Caco-2 (cell line): Measurements from ENCODE around the gene ATP1A2. TPM values are rescaled to one million over a fixed set of nuclear protein-coding genes. Genes with fewer than 3 reads are reported as not detected.
A peak's percentile ranks its signal among the peaks of the same experiment; 100 is the strongest.

Experiments
- BruUV-seq: library from RNA; stranded (reverse); fragments of 400-500 nt; replicated peaks from 2 replicates; lab custom pipeline; 2021; lab: Mats Ljungman, UMichigan
- CTCF ChIA-PET: fragments of 300-600 bp; sonication (Branson Sonifier 250); formaldehyde crosslinking; loops from one replicate; lab custom pipeline; 2022; ENCODE audit warnings: antibody characterized with exemption; lab: Charles Lee
- POLR2A ChIA-PET: fragments of 300-600 bp; sonication (Branson Sonifier 250); formaldehyde crosslinking; loops from one replicate; lab custom pipeline; 2022; ENCODE audit warnings: antibody characterized with exemption; lab: Charles Lee
- DNase-seq, 2 experiments: peaks; one replicate each; pipeline versions ENCODE4 v3.0.0 to v3.0.0-alpha.2; 2020 to 2022
- H3K27me3 ChIP-seq: replicated peaks from 2 replicates; pipeline ENCODE4 v1.6.0; 2011; ENCODE audit warnings: low read length; ENCODE audit not compliant: control insufficient read depth, insufficient read depth
- H3K36me3 ChIP-seq: 2 replicates; pipeline ENCODE4 v1.5.1; 2011; ENCODE audit warnings: low read length; ENCODE audit not compliant: control insufficient read depth, insufficient read depth
- H3K4me1 ChIP-seq: fragments of 250-450 bp; sonication (Bioruptor Pico); 2 replicates; pipeline ENCODE4 v1.5.1; 2020; ENCODE audit warnings: mild to moderate bottlenecking
- H3K4me3 ChIP-seq: 2 replicates; pipeline ENCODE4 v1.5.1; 2011; ENCODE audit warnings: low read depth, mild to moderate bottlenecking, control low read depth, low read length
- H3K9me3 ChIP-seq: fragments of 250-450 bp; sonication (Bioruptor Pico); 2 replicates; pipeline ENCODE4 v1.5.1; 2020; ENCODE audit warnings: mild to moderate bottlenecking, moderate library complexity
- H3K27ac Mint-ChIP-seq: one replicate; pipeline ENCODE4 v1.8.0; 2022; ENCODE audit warnings: mixed read lengths; ENCODE audit not compliant: unreplicated experiment
- H3K27me3 Mint-ChIP-seq: one replicate; pipeline ENCODE4 v1.8.0; 2022; ENCODE audit warnings: mixed read lengths; ENCODE audit not compliant: insufficient read depth, unreplicated experiment
- H3K36me3 Mint-ChIP-seq: one replicate; pipeline ENCODE4 v1.8.0; 2022; ENCODE audit warnings: mild to moderate bottlenecking, mixed read lengths; ENCODE audit not compliant: insufficient read depth, unreplicated experiment
- H3K4me1 Mint-ChIP-seq: one replicate; pipeline ENCODE4 v1.8.0; 2022; ENCODE audit warnings: low read depth, mixed read lengths; ENCODE audit not compliant: unreplicated experiment
- H3K4me3 Mint-ChIP-seq: one replicate; pipeline ENCODE4 v1.8.0; 2022; ENCODE audit warnings: mild to moderate bottlenecking, moderate library complexity, mixed read lengths; ENCODE audit not compliant: unreplicated experiment
- H3K9me3 Mint-ChIP-seq: one replicate; pipeline ENCODE4 v1.8.0; 2022; ENCODE audit warnings: mixed read lengths; ENCODE audit not compliant: unreplicated experiment
- CTCF ChIP-seq, 2 experiments: fragments of 200-600 bp in 1 of 2; IDR thresholded peaks; 1 replicate in 1 of 2; 2 replicates in 1 of 2; pipeline versions ENCODE4 v1.5.1 to v1.8.0; 2011 to 2022; ENCODE audit warnings: antibody characterized with exemption in 1 of 2, control low read depth in 1 of 2, inconsistent platforms in 1 of 2, low read depth in 1 of 2, low read length in 1 of 2, mild to moderate bottlenecking in 1 of 2, moderate library complexity in 1 of 2; ENCODE audit not compliant: insufficient read depth in 1 of 2, severe bottlenecking in 1 of 2, unreplicated experiment in 1 of 2
- intact Hi-C: fragments of 100-400 bp; cut with micrococcal nuclease; formaldehyde crosslinking; loops from one replicate; pipeline ENCODE4 v1.10.0; 2022; ENCODE audit not compliant: unreplicated experiment
- total RNA-seq: library from RNA; stranded (reverse); gene quantifications from 2 replicates; pipeline ENCODE4 v1.2.3, GENCODE V29; 2022

The ATP1A2 gene
- total RNA-seq, 1 experiment from 2014 or later, result 0.36 TPM

- BruUV-seq, result no TSS peak
Measured at GRCh38 chr1:160122978-160123495, 7.5 kb downstream of the ATP1A2 start.

GRCh38 chr1:160123726-160124125, 8.2 kb downstream of the ATP1A2 start:
- Histone ChIP-seq H3K36me3 (no peaks in the 10 kb centered on the region), H3K27me3 (no peaks in the 10 kb centered on the region), H3K9me3 (no peaks in the 10 kb centered on the region), H3K4me3 (no peak overlapping the region), H3K4me1 (peaks cover 26% of the 10 kb centered on the region)
- H3K9me3 Mint-ChIP-seq, result no peaks in the 10 kb centered on the region
- no peak for TF ChIP-seq CTCF (IDR thresholded peaks at IDR 0.05; ENCODE audit: insufficient read depth in 1 of 2, low read depth in 1 of 2, low read length in 1 of 2, severe bottlenecking in 1 of 2, unreplicated experiment in 1 of 2)
- ChIA-PET POLR2A (no interaction called here), CTCF (no interaction called here)
- no peak for DNase-seq
- H3K27ac Mint-ChIP-seq, result peak overlapping the region; percentile 89
- H3K36me3 Mint-ChIP-seq, result no peaks in the 10 kb centered on the region
- intact Hi-C loops, result loop anchor here (2.0 kb wide), 1 partner anchor 23 kb away; no protein-coding TSS in a partner anchor
- H3K4me1 Mint-ChIP-seq, result peaks cover 18% of the 10 kb centered on the region
- H3K27me3 Mint-ChIP-seq, result no peaks in the 10 kb centered on the region
- no TSS peak for BruUV-seq
- no peak overlapping the region for H3K4me3 Mint-ChIP-seq

More at GRCh38 chr1:160122978-160123495, 7.5 kb downstream of the ATP1A2 start:
- Mint-ChIP-seq H3K27ac (peak overlapping the region; percentile 89), H3K36me3 (no peaks in the 10 kb centered on the region), H3K27me3 (no peaks in the 10 kb centered on the region), H3K9me3 (no peaks in the 10 kb centered on the region), H3K4me3 (no peak overlapping the region), H3K4me1 (peaks cover 14% of the 10 kb centered on the region)
- intact Hi-C loops, result no loop called here
- DNase-seq, result no peak
- Histone ChIP-seq H3K36me3 (no peaks in the 10 kb centered on the region), H3K9me3 (no peaks in the 10 kb centered on the region), H3K4me1 (peaks cover 26% of the 10 kb centered on the region), H3K4me3 (no peak overlapping the region), H3K27me3 (no peaks in the 10 kb centered on the region)
- CTCF ChIA-PET, result interaction anchor here (1.2 kb wide), 1 partner anchor 70 kb away, joined by 5 read pairs; no protein-coding TSS in a partner anchor
- no peak for TF ChIP-seq CTCF (IDR thresholded peaks at IDR 0.05; ENCODE audit: insufficient read depth in 1 of 2, low read depth in 1 of 2, low read length in 1 of 2, severe bottlenecking in 1 of 2, unreplicated experiment in 1 of 2)
- POLR2A ChIA-PET, result no interaction called here

GRCh38 chr1:160124705-160125478, 9.3 kb downstream of the ATP1A2 start:
- CTCF ChIA-PET, result interaction anchor here (1.4 kb wide), 1 partner anchor 68 kb away, joined by 3 read pairs; no protein-coding TSS in a partner anchor
- Mint-ChIP-seq H3K27me3 (no peaks in the 10 kb centered on the region), H3K27ac (peak overlapping the region; percentile 89), H3K9me3 (no peaks in the 10 kb centered on the region), H3K4me3 (no peak overlapping the region), H3K36me3 (no peaks in the 10 kb centered on the region), H3K4me1 (peaks cover 18% of the 10 kb centered on the region)
- H3K9me3 ChIP-seq, result no peaks in the 10 kb centered on the region
- H3K4me1 ChIP-seq, result peaks cover 26% of the 10 kb centered on the region
- intact Hi-C loops, result loop anchor here (2.0 kb wide), 1 partner anchor 24 kb away; no protein-coding TSS in a partner anchor
- TSS peak; percentile 24 for BruUV-seq
- DNase-seq, result peak; percentile 75 to 82
- POLR2A ChIA-PET, result interaction anchor here (0.6 kb wide), 1 partner anchor 24 kb away, joined by 5 read pairs; no protein-coding TSS in a partner anchor
- H3K36me3 ChIP-seq, result no peaks in the 10 kb centered on the region
- H3K4me3 ChIP-seq, result no peak overlapping the region
- TF ChIP-seq CTCF (IDR thresholded peaks at IDR 0.05; ENCODE audit: insufficient read depth in 1 of 2, low read depth in 1 of 2, low read length in 1 of 2, severe bottlenecking in 1 of 2, unreplicated experiment in 1 of 2), result peak in 1 of 2 experiments; percentile 40
- H3K27me3 ChIP-seq, result no peaks in the 10 kb centered on the region
